Measurements from ENCODE around the gene FARS2.

FARS2 gene

GRCh38 chr6:5442319-5442718 is 181.0 kb downstream of the FARS2 start:
- H3K4me3 ChIP-seq (ENCODE audit: low read depth, low read length), result no peak overlapping the region
- H3K36me3 ChIP-seq (ENCODE audit: control insufficient read depth in 2 of 2, insufficient read depth in 1 of 2, low read length in 2 of 2), result no peaks in the 10 kb centered on the region
- TF ChIP-seq ZBTB21 (tag by site-specific recombination; IDR thresholded peaks at IDR 0.05) (no peak), SP3 (tag by site-specific recombination; IDR thresholded peaks at IDR 0.05) (no peak), SETDB1 (IDR thresholded peaks at IDR 0.05; ENCODE audit: insufficient read length, low read length) (no peak), ZNF37A (tag by site-specific recombination; IDR thresholded peaks at IDR 0.05) (no peak), GLI4 (tag by site-specific recombination; IDR thresholded peaks at IDR 0.05) (no peak), KLF9 (tag by site-specific recombination; IDR thresholded peaks at IDR 0.05; ENCODE audit: low read depth) (no peak), KLF7 (tag by site-specific recombination; IDR thresholded peaks at IDR 0.05; ENCODE audit: borderline replicate concordance) (no peak), ZNF335 (tag by site-specific recombination; conservative IDR thresholded peaks at IDR 0.05) (no peak), ZBTB7A (tag by site-specific recombination; IDR thresholded peaks at IDR 0.05; ENCODE audit: low read depth) (no peak), ZNF266 (tag by site-specific recombination; IDR thresholded peaks at IDR 0.05; ENCODE audit: low read depth) (no peak), ZNF121 (tag by site-specific recombination; IDR thresholded peaks at IDR 0.05) (no peak)
- ChIA-PET POLR2A (no interaction called here), CTCF (no interaction called here)
- H3K27ac ChIP-seq (ENCODE audit: extremely low read depth, low read depth, low read length), result no peak overlapping the region
- no peaks in the 10 kb centered on the region for H3K9me3 ChIP-seq (ENCODE audit: control insufficient read depth, insufficient read depth, low read depth, low read length)
- H3K4me1 ChIP-seq (ENCODE audit: control insufficient read depth, insufficient read depth, low read length), result no peaks in the 10 kb centered on the region

GRCh38 chr6:5442916-5443315 is 181.6 kb downstream of the FARS2 start:
- ChIA-PET CTCF (interaction anchor here (0.8 kb wide), 1 partner anchor 28 kb away, joined by 6 read pairs; no protein-coding TSS in a partner anchor), POLR2A (no interaction called here)
- TF ChIP-seq ZNF692 (tag by site-specific recombination; IDR thresholded peaks at IDR 0.05), result no peak
- no peak for TF ChIP-seq ZFP41 (tag by site-specific recombination; IDR thresholded peaks at IDR 0.05; ENCODE audit: borderline replicate concordance)
- no peak for TF ChIP-seq ZNF473 (tag by site-specific recombination; IDR thresholded peaks at IDR 0.05)
- no peak for TF ChIP-seq ZNF146 (tag by site-specific recombination; IDR thresholded peaks at IDR 0.05)
- TF ChIP-seq ZNF366 (tag by site-specific recombination; conservative IDR thresholded peaks at IDR 0.05), result no peak
- no peak for TF ChIP-seq ZNF670 (tag by site-specific recombination; IDR thresholded peaks at IDR 0.05; ENCODE audit: low read depth)
- no peak for TF ChIP-seq ZNF530 (tag by site-specific recombination; IDR thresholded peaks at IDR 0.05; ENCODE audit: low read depth)
- no peak for TF ChIP-seq ZNF843 (tag by site-specific recombination; IDR thresholded peaks at IDR 0.05)
- no peak for TF ChIP-seq ZNF677 (tag by site-specific recombination; IDR thresholded peaks at IDR 0.05)
- TF ChIP-seq CTCF (tag by site-specific recombination; IDR thresholded peaks at IDR 0.05), result no peak
- TF ChIP-seq ZNF121 (tag by site-specific recombination; IDR thresholded peaks at IDR 0.05), result no peak

GRCh38 chr6:5443491-5443890 is 182.2 kb downstream of the FARS2 start:
- Histone ChIP-seq H3K9me3 (ENCODE audit: control insufficient read depth, insufficient read depth, low read depth, low read length) (no peaks in the 10 kb centered on the region), H3K36me3 (ENCODE audit: control insufficient read depth in 2 of 2, insufficient read depth in 1 of 2, low read length in 2 of 2) (no peaks in the 10 kb centered on the region), H3K4me3 (ENCODE audit: low read depth, low read length) (no peak overlapping the region), H3K4me1 (ENCODE audit: control insufficient read depth, insufficient read depth, low read length) (no peaks in the 10 kb centered on the region), H3K27ac (ENCODE audit: extremely low read depth, low read depth, low read length) (no peak overlapping the region)
- TF ChIP-seq ZIC2 (tag by site-specific recombination; IDR thresholded peaks at IDR 0.05) (no peak), ZFHX2 (tag by site-specific recombination; conservative IDR thresholded peaks at IDR 0.05) (no peak), ZNF510 (tag by site-specific recombination; IDR thresholded peaks at IDR 0.05; ENCODE audit: insufficient replicate concordance) (no peak), ZNF830 (tag by site-specific recombination; IDR thresholded peaks at IDR 0.05; ENCODE audit: low read depth) (no peak)
- POLR2A ChIA-PET, result no interaction called here
- CTCF ChIA-PET, result interaction anchor here (0.5 to 0.8 kb wide), 3 partner anchors 10 to 1051 kb away, joined by 3 to 6 read pairs (median 4); no protein-coding TSS in a partner anchor

More at GRCh38 chr6:5442916-5443315, 181.6 kb downstream of the FARS2 start:
- Histone ChIP-seq H3K9me3 (ENCODE audit: control insufficient read depth, insufficient read depth, low read depth, low read length) (no peaks in the 10 kb centered on the region), H3K27ac (ENCODE audit: extremely low read depth, low read depth, low read length) (no peak overlapping the region), H3K4me1 (ENCODE audit: control insufficient read depth, insufficient read depth, low read length) (no peaks in the 10 kb centered on the region), H3K36me3 (ENCODE audit: control insufficient read depth in 2 of 2, insufficient read depth in 1 of 2, low read length in 2 of 2) (no peaks in the 10 kb centered on the region), H3K4me3 (ENCODE audit: low read depth, low read length) (no peak overlapping the region)
